ENCODE measurements around the gene LDB2. TPM values are rescaled to one million over a fixed set of nuclear protein-coding genes. Genes with fewer than 3 reads are reported as not detected.

The LDB2 gene
- total RNA-seq, 1 donor from 2014 or later, result 4.9 TPM

DNA sequence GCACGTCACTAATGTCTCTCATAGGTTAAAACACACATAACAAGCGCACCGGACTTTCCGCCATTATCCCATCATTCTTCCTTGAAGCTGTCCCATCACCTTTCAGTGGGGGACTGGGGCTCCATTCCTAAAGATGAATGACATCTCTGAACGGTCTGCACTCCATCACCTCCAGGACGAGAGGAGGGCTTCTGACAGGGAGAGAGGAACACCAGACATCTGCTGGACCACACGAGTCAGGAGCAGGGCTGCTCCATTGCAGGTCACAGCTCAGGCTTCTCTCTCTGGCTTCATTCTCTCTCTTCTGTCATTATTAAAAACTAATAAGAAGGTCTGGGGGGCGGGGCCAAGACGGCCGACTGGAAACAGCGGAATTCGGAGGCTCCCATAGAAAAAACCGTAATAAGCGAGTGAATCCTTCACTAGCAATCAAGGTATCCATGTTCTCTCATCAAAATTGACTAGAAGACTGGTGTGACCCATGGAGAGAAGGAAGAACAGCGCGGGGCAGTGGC is 289.8 kb downstream of the LDB2 start:
- H3K4me3 Mint-ChIP-seq (ENCODE audit: unreplicated experiment), result no peak overlapping the region
- H3K27me3 ChIP-seq (ENCODE audit: insufficient read depth, low read length), result no peaks in the 10 kb centered on the region
- H3K9ac ChIP-seq (ENCODE audit: low read length), result no peak overlapping the region
- no peaks in the 10 kb centered on the region for H3K9me3 ChIP-seq (ENCODE audit: insufficient read depth, low read depth, low read length)
- peaks cover 7% of the 10 kb centered on the region for H3K4me1 Mint-ChIP-seq (ENCODE audit: low read depth, unreplicated experiment)
- no peak for TF ChIP-seq EZH2 (IDR thresholded peaks at IDR 0.05; ENCODE audit: insufficient read depth, low read length)
- TF ChIP-seq, protein P1, sequence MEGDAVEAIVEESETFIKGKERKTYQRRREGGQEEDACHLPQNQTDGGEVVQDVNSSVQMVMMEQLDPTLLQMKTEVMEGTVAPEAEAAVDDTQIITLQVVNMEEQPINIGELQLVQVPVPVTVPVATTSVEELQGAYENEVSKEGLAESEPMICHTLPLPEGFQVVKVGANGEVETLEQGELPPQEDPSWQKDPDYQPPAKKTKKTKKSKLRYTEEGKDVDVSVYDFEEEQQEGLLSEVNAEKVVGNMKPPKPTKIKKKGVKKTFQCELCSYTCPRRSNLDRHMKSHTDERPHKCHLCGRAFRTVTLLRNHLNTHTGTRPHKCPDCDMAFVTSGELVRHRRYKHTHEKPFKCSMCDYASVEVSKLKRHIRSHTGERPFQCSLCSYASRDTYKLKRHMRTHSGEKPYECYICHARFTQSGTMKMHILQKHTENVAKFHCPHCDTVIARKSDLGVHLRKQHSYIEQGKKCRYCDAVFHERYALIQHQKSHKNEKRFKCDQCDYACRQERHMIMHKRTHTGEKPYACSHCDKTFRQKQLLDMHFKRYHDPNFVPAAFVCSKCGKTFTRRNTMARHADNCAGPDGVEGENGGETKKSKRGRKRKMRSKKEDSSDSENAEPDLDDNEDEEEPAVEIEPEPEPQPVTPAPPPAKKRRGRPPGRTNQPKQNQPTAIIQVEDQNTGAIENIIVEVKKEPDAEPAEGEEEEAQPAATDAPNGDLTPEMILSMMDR (IDR thresholded peaks at IDR 0.05; ENCODE audit: insufficient read depth, low read depth, low read length), result no peak
- no peaks in the 10 kb centered on the region for H3K79me2 ChIP-seq (ENCODE audit: insufficient read depth, low read length)
- no peaks in the 10 kb centered on the region for H3K27me3 Mint-ChIP-seq (ENCODE audit: low read depth, unreplicated experiment)
- no peak for DNase-seq (ENCODE audit: low read depth)
- no peak overlapping the region for H2AFZ ChIP-seq (ENCODE audit: low read depth, low read length)
- no peaks in the 10 kb centered on the region for H3K36me3 Mint-ChIP-seq (ENCODE audit: low read depth, unreplicated experiment)
- no peaks in the 10 kb centered on the region for H3K36me3 ChIP-seq (ENCODE audit: insufficient read depth, low read length)
- H3K27ac ChIP-seq (ENCODE audit: low read depth, low read length), result no peak overlapping the region
- no peak for FAIRE-seq
- H3K27ac Mint-ChIP-seq (ENCODE audit: unreplicated experiment), result no peak overlapping the region
- no peaks in the 10 kb centered on the region for H3K9me3 Mint-ChIP-seq (ENCODE audit: unreplicated experiment)
- H4K20me1 ChIP-seq (ENCODE audit: insufficient read depth, low read length), result no peaks in the 10 kb centered on the region
- H3K4me1 ChIP-seq (ENCODE audit: insufficient read depth, low read length), result no peaks in the 10 kb centered on the region
- no peak overlapping the region for H3K4me2 ChIP-seq (ENCODE audit: low read length)
- H3K4me3 ChIP-seq (ENCODE audit: insufficient read depth, low read depth, low read length), result no peak overlapping the region

DNA sequence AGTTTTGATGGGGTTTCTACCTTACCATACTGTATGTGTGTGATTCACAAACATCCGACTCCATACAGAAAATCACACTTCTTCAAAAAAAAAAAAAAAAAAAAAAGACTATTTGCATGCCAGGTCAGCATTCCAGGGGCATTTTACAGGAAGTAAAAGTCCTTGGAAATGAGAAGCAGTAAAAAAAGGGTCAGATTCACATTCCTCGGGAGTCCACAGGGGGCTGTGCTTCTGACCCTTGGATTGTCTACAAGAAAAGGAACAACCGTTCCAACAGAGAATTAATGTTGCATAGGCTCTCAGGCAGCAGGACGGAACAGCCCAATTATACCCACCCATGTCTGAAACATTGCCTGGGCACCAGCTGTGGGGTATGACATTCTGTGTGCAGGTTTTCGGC is 290.3 kb downstream of the LDB2 start:
- Histone ChIP-seq H3K27me3 (ENCODE audit: insufficient read depth, low read length) (no peaks in the 10 kb centered on the region), H3K9ac (ENCODE audit: low read length) (no peak overlapping the region), H3K4me3 (ENCODE audit: insufficient read depth, low read depth, low read length) (no peak overlapping the region), H3K36me3 (ENCODE audit: insufficient read depth, low read length) (no peaks in the 10 kb centered on the region), H3K4me2 (ENCODE audit: low read length) (peak overlapping the region; percentile 13), H2AFZ (ENCODE audit: low read depth, low read length) (no peak overlapping the region), H3K79me2 (ENCODE audit: insufficient read depth, low read length) (no peaks in the 10 kb centered on the region), H3K27ac (ENCODE audit: low read depth, low read length) (no peak overlapping the region), H3K9me3 (ENCODE audit: insufficient read depth, low read depth, low read length) (no peaks in the 10 kb centered on the region), H4K20me1 (ENCODE audit: insufficient read depth, low read length) (no peaks in the 10 kb centered on the region), H3K4me1 (ENCODE audit: insufficient read depth, low read length) (no peaks in the 10 kb centered on the region)
- Mint-ChIP-seq H3K4me3 (ENCODE audit: unreplicated experiment) (no peak overlapping the region), H3K9me3 (ENCODE audit: unreplicated experiment) (no peaks in the 10 kb centered on the region), H3K27ac (ENCODE audit: unreplicated experiment) (no peak overlapping the region), H3K27me3 (ENCODE audit: low read depth, unreplicated experiment) (no peaks in the 10 kb centered on the region), H3K36me3 (ENCODE audit: low read depth, unreplicated experiment) (no peaks in the 10 kb centered on the region), H3K4me1 (ENCODE audit: low read depth, unreplicated experiment) (peaks cover 7% of the 10 kb centered on the region)
- DNase-seq (ENCODE audit: low read depth) (peak; percentile 43), FAIRE-seq (no peak)
- TF ChIP-seq, protein P1 (IDR thresholded peaks at IDR 0.05; ENCODE audit: insufficient read depth, low read depth, low read length), result no peak
- TF ChIP-seq EZH2 (IDR thresholded peaks at IDR 0.05; ENCODE audit: insufficient read depth, low read length), result no peak

DNA sequence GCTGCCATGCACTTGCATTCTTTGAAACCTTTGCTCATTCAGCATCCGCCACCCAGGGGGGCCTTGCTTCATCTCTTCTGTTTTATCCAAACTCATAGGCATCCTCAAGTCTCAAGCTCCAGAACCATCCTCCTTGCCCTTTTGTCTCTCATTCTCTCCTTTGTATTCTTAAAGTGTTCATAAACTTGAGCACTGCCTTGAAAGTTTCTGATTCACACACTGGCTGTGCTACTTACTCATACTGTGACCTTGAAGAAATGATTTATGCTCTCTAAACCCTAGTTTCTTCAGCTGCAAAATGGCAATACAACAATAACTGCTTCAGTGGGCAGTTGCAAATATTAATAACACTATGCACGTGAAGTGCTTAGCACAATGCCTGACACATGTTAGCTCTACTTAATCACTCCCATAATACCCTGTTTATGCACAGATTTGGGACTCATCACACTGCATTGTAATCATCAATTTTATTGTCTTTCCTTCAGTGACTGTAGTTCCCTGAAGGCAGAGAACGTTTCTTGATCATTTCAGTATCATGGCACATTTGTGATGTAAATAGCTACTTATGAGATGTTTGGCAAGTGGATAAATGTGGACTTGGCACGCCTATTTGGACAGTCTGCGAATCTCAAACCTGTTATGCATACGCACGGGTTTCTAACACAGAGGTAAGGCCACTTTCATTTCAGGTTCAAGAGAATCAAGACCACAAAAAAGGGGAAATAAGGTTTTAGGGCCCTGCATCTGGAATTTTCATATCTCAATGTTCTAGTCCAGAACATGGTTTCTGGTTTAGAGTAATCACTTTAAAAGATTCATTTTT is 291.0 kb downstream of the LDB2 start:
- H3K4me1 Mint-ChIP-seq (ENCODE audit: low read depth, unreplicated experiment), result peaks cover 7% of the 10 kb centered on the region
- peak; percentile 78 for FAIRE-seq
- Histone ChIP-seq H3K4me1 (ENCODE audit: insufficient read depth, low read length) (no peaks in the 10 kb centered on the region), H3K4me2 (ENCODE audit: low read length) (no peak overlapping the region), H4K20me1 (ENCODE audit: insufficient read depth, low read length) (no peaks in the 10 kb centered on the region), H3K9ac (ENCODE audit: low read length) (no peak overlapping the region), H3K27ac (ENCODE audit: low read depth, low read length) (no peak overlapping the region), H2AFZ (ENCODE audit: low read depth, low read length) (no peak overlapping the region), H3K36me3 (ENCODE audit: insufficient read depth, low read length) (no peaks in the 10 kb centered on the region), H3K27me3 (ENCODE audit: insufficient read depth, low read length) (no peaks in the 10 kb centered on the region), H3K79me2 (ENCODE audit: insufficient read depth, low read length) (no peaks in the 10 kb centered on the region), H3K9me3 (ENCODE audit: insufficient read depth, low read depth, low read length) (no peaks in the 10 kb centered on the region), H3K4me3 (ENCODE audit: insufficient read depth, low read depth, low read length) (no peak overlapping the region)
- H3K27me3 Mint-ChIP-seq (ENCODE audit: low read depth, unreplicated experiment), result no peaks in the 10 kb centered on the region
- TF ChIP-seq, protein P1 (IDR thresholded peaks at IDR 0.05; ENCODE audit: insufficient read depth, low read depth, low read length), result no peak
- TF ChIP-seq EZH2 (IDR thresholded peaks at IDR 0.05; ENCODE audit: insufficient read depth, low read length), result no peak
- no peaks in the 10 kb centered on the region for H3K36me3 Mint-ChIP-seq (ENCODE audit: low read depth, unreplicated experiment)
- no peak overlapping the region for H3K27ac Mint-ChIP-seq (ENCODE audit: unreplicated experiment)
- no peaks in the 10 kb centered on the region for H3K9me3 Mint-ChIP-seq (ENCODE audit: unreplicated experiment)
- H3K4me3 Mint-ChIP-seq (ENCODE audit: unreplicated experiment), result no peak overlapping the region
- no peak for DNase-seq (ENCODE audit: low read depth)

Measured in astrocyte (in vitro differentiated cells and primary cell).